Activated CD4-positive, alpha-beta memory T cell treated with anti-CD3 and anti-CD28 coated beads, Interleukin-2, amount 10 ng/mL, durations not matched to agents 7 days and 5 days (primary cell): Measurements from ENCODE around the gene EML4. TPM values are rescaled to one million over a fixed set of nuclear protein-coding genes. Genes with fewer than 3 reads are reported as not detected.
A peak's percentile ranks its signal among the peaks of the same experiment; 100 is the strongest.

Experiments used
- CTCF ChIA-PET: fragments of 350-600 bp; sonication (Branson Sonifier 250); formaldehyde crosslinking; loops from one replicate; lab custom pipeline; 2021; ENCODE audit warnings: antibody characterized with exemption, inconsistent platforms; lab: Charles Lee
- POLR2A ChIA-PET: fragments of 350-600 bp; sonication (Branson Sonifier 250); formaldehyde crosslinking; loops from one replicate; lab custom pipeline; 2021; ENCODE audit warnings: antibody characterized with exemption; lab: Charles Lee
- DNase-seq: peaks from one replicate; pipeline ENCODE4 v3.0.0-alpha.2; 2020
- H3K27ac Mint-ChIP-seq: one replicate; pipeline ENCODE4 v1.8.0; 2021; ENCODE audit warnings: mild to moderate bottlenecking, mixed read lengths
- H3K27me3 Mint-ChIP-seq: one replicate; pipeline ENCODE4 v1.8.0; 2021; ENCODE audit warnings: mixed read lengths
- H3K36me3 Mint-ChIP-seq: one replicate; pipeline ENCODE4 v1.8.0; 2021; ENCODE audit warnings: low read depth, mixed read lengths
- H3K4me1 Mint-ChIP-seq: one replicate; pipeline ENCODE4 v1.8.0; 2021; ENCODE audit warnings: mixed read lengths
- H3K4me3 Mint-ChIP-seq: one replicate; pipeline ENCODE4 v1.8.0; 2021; ENCODE audit warnings: mild to moderate bottlenecking, mixed read lengths
- H3K9me3 Mint-ChIP-seq: one replicate; pipeline ENCODE4 v1.8.0; 2021; ENCODE audit warnings: mixed read lengths
- total RNA-seq, 2 experiments: library from RNA; stranded (reverse); gene quantifications; one replicate each; pipeline ENCODE4 v1.2.3, GENCODE V29; 2021

Gene EML4
- total RNA-seq, 2 experiments from 2014 or later, result 130 to 133 TPM

GRCh38 chr2:42141687-42142546 is 27.2 kb upstream of the EML4 start:
- Mint-ChIP-seq H3K36me3 (peaks cover 2% of the 10 kb centered on the region), H3K9me3 (no peaks in the 10 kb centered on the region), H3K4me1 (peaks cover 62% of the 10 kb centered on the region), H3K27ac (peak overlapping the region; percentile 72), H3K4me3 (peak overlapping the region; percentile 46), H3K27me3 (no peaks in the 10 kb centered on the region)
- DNase-seq, result no peak
- ChIA-PET POLR2A (interaction anchor here (0.8 to 3.3 kb wide), 11 partner anchors 8 to 218 kb away, joined by 3 to 27 read pairs (median 5); no protein-coding TSS in a partner anchor), CTCF (interaction anchor here (0.9 to 3.3 kb wide), 6 partner anchors 9 to 187 kb away, joined by 3 to 15 read pairs (median 6); no protein-coding TSS in a partner anchor)

GRCh38 chr2:42142547-42143184 is 26.5 kb upstream of the EML4 start:
- ChIA-PET POLR2A (interaction anchor here (1.0 to 3.3 kb wide), 8 partner anchors 8 to 37 kb away, joined by 3 to 27 read pairs (median 6); no protein-coding TSS in a partner anchor), CTCF (interaction anchor here (0.9 to 3.3 kb wide), 5 partner anchors 9 to 186 kb away, joined by 3 to 15 read pairs (median 5); no protein-coding TSS in a partner anchor)
- Mint-ChIP-seq H3K4me1 (peaks cover 54% of the 10 kb centered on the region), H3K4me3 (no peak overlapping the region), H3K36me3 (peaks cover 2% of the 10 kb centered on the region), H3K9me3 (no peaks in the 10 kb centered on the region), H3K27me3 (no peaks in the 10 kb centered on the region), H3K27ac (no peak overlapping the region)
- DNase-seq, result no peak

- Mint-ChIP-seq H3K4me3 (no peak overlapping the region), H3K4me1 (peaks cover 20% of the 10 kb centered on the region), H3K27ac (no peak overlapping the region), H3K9me3 (peaks cover 8% of the 10 kb centered on the region), H3K27me3 (no peaks in the 10 kb centered on the region), H3K36me3 (peaks cover 12% of the 10 kb centered on the region)
- ChIA-PET POLR2A (no interaction called here), CTCF (interaction anchor here (0.9 to 1.0 kb wide), 2 partner anchors 15 to 68 kb away, joined by 3 read pairs; no protein-coding TSS in a partner anchor)
- no peak for DNase-seq
Observed at GRCh38 chr2:42147641-42148274, 21.4 kb upstream of the EML4 start.

GRCh38 chr2:42150159-42150558 is 19.0 kb upstream of the EML4 start:
- DNase-seq, result no peak
- no peak overlapping the region for H3K4me3 Mint-ChIP-seq
- peaks cover 6% of the 10 kb centered on the region for H3K4me1 Mint-ChIP-seq
- H3K27ac Mint-ChIP-seq, result no peak overlapping the region
- ChIA-PET CTCF (interaction anchor here (0.7 to 1.3 kb wide), 4 partner anchors 11 to 59 kb away, joined by 3 to 5 read pairs (median 3); no protein-coding TSS in a partner anchor), POLR2A (interaction anchor here (0.7 kb wide), 1 partner anchor 43 kb away, joined by 4 read pairs; no protein-coding TSS in a partner anchor)
- H3K9me3 Mint-ChIP-seq, result peaks cover 8% of the 10 kb centered on the region
- no peaks in the 10 kb centered on the region for H3K27me3 Mint-ChIP-seq
- peaks cover 12% of the 10 kb centered on the region for H3K36me3 Mint-ChIP-seq

GRCh38 chr2:42153944-42154581 is 15.1 kb upstream of the EML4 start:
- POLR2A ChIA-PET, result no interaction called here
- CTCF ChIA-PET, result interaction anchor here (1.2 kb wide), 1 partner anchor 21 kb away, joined by 3 read pairs; no protein-coding TSS in a partner anchor
- no peak overlapping the region for H3K27ac Mint-ChIP-seq
- DNase-seq, result no peak
- peaks cover 8% of the 10 kb centered on the region for H3K36me3 Mint-ChIP-seq
- H3K9me3 Mint-ChIP-seq, result peaks cover 4% of the 10 kb centered on the region
- H3K4me1 Mint-ChIP-seq, result peaks cover 2% of the 10 kb centered on the region
- peaks cover 2% of the 10 kb centered on the region for H3K27me3 Mint-ChIP-seq
- H3K4me3 Mint-ChIP-seq, result no peak overlapping the region

- no peak for DNase-seq
- Mint-ChIP-seq H3K4me3 (no peak overlapping the region), H3K9me3 (peaks cover 3% of the 10 kb centered on the region), H3K27me3 (peaks cover 4% of the 10 kb centered on the region), H3K36me3 (peaks cover 3% of the 10 kb centered on the region), H3K4me1 (no peaks in the 10 kb centered on the region), H3K27ac (no peak overlapping the region)
- POLR2A ChIA-PET, result no interaction called here
- CTCF ChIA-PET, result interaction anchor here (1.0 to 1.6 kb wide), 2 partner anchors 21 to 172 kb away, joined by 3 read pairs; no protein-coding TSS in a partner anchor
Observed at GRCh38 chr2:42156721-42157120, 12.4 kb upstream of the EML4 start.

GRCh38 chr2:42161444-42161843 is 7.7 kb upstream of the EML4 start:
- no peaks in the 10 kb centered on the region for H3K36me3 Mint-ChIP-seq
- H3K4me1 Mint-ChIP-seq, result no peaks in the 10 kb centered on the region
- DNase-seq, result no peak
- no peak overlapping the region for H3K4me3 Mint-ChIP-seq
- no peak overlapping the region for H3K27ac Mint-ChIP-seq
- CTCF ChIA-PET, result no interaction called here
- peaks cover 18% of the 10 kb centered on the region for H3K27me3 Mint-ChIP-seq
- POLR2A ChIA-PET, result no interaction called here
- H3K9me3 Mint-ChIP-seq, result no peaks in the 10 kb centered on the region

- no peak overlapping the region for H3K27ac Mint-ChIP-seq
- no peaks in the 10 kb centered on the region for H3K36me3 Mint-ChIP-seq
- no peak overlapping the region for H3K4me3 Mint-ChIP-seq
- POLR2A ChIA-PET, result interaction anchor here (1.8 kb wide), 1 partner anchor 8 kb away, joined by 7 read pairs; no protein-coding TSS in a partner anchor
- no peak for DNase-seq
- CTCF ChIA-PET, result interaction anchor here (1.0 kb wide), 1 partner anchor 294 kb away, joined by 6 read pairs; no protein-coding TSS in a partner anchor
- H3K27me3 Mint-ChIP-seq, result peaks cover 18% of the 10 kb centered on the region
- H3K4me1 Mint-ChIP-seq, result peaks cover 3% of the 10 kb centered on the region
- H3K9me3 Mint-ChIP-seq, result no peaks in the 10 kb centered on the region
Observed at GRCh38 chr2:42163444-42164045, 5.6 kb upstream of the EML4 start.

- Mint-ChIP-seq H3K27ac (peak overlapping the region; percentile 7), H3K4me3 (no peak overlapping the region), H3K36me3 (no peaks in the 10 kb centered on the region), H3K4me1 (peaks cover 8% of the 10 kb centered on the region), H3K27me3 (peaks cover 18% of the 10 kb centered on the region), H3K9me3 (no peaks in the 10 kb centered on the region)
- no peak for DNase-seq
- ChIA-PET CTCF (no interaction called here), POLR2A (no interaction called here)
Observed at GRCh38 chr2:42164046-42164445, 5.1 kb upstream of the EML4 start.

- DNase-seq, result no peak
- peaks cover 8% of the 10 kb centered on the region for H3K4me1 Mint-ChIP-seq
- ChIA-PET POLR2A (interaction anchor here (8.9 kb wide), 1 partner anchor 59 kb away, joined by 109 read pairs; no protein-coding TSS in a partner anchor), CTCF (no interaction called here)
- H3K36me3 Mint-ChIP-seq, result no peaks in the 10 kb centered on the region
- no peak overlapping the region for H3K4me3 Mint-ChIP-seq
- H3K9me3 Mint-ChIP-seq, result no peaks in the 10 kb centered on the region
- H3K27ac Mint-ChIP-seq, result no peak overlapping the region
- H3K27me3 Mint-ChIP-seq, result peaks cover 18% of the 10 kb centered on the region
Observed at GRCh38 chr2:42164971-42165370, 4.2 kb upstream of the EML4 start.

GRCh38 chr2:42167458-42167857 is 1.7 kb upstream of the EML4 start:
- Mint-ChIP-seq H3K27ac (no peak overlapping the region), H3K9me3 (no peaks in the 10 kb centered on the region), H3K27me3 (peaks cover 16% of the 10 kb centered on the region), H3K4me1 (peaks cover 12% of the 10 kb centered on the region), H3K36me3 (no peaks in the 10 kb centered on the region), H3K4me3 (no peak overlapping the region)
- no peak for DNase-seq
- ChIA-PET POLR2A (interaction anchor here (1.0 to 8.9 kb wide), 6 partner anchors 26 to 61 kb away, joined by 3 to 109 read pairs (median 4); no protein-coding TSS in a partner anchor), CTCF (interaction anchor here (1.1 to 1.2 kb wide), 2 partner anchors 68 to 72 kb away, joined by 3 read pairs; no protein-coding TSS in a partner anchor)
